ENCODE data around the gene UNC45A.
A peak's percentile ranks its signal among the peaks of the same experiment; 100 is the strongest.

The UNC45A gene

GRCh38 chr15:90954712-90955623, 19.9 kb downstream of the UNC45A start, which contains the start of gene RCCD1:
Gene RCCD1 (plus strand): TSS chr15:90954884. CDS start chr15:90956735, 1,851 bp downstream.
- CTCF ChIA-PET = interaction anchor here (0.7 to 23.2 kb wide), 16 partner anchors 8 to 318 kb away, joined by 3 to 447 read pairs (median 14); partner anchors contain the start of genes HDDC3, MAN2A2 and UNC45A
- peak; percentile 99 for DNase-seq (ENCODE audit: extremely low spot score)
- no peak for TF ChIP-seq CTCF (IDR thresholded peaks at IDR 0.05; ENCODE audit: control extremely low read depth, extremely low read depth, low read depth, missing control alignments)
- POLR2A ChIA-PET = interaction anchor here (0.5 to 1.4 kb wide), 3 partner anchors 9 to 31 kb away, joined by 3 to 8 read pairs (median 4); partner anchors contain the start of gene UNC45A

- peak; percentile 10 for DNase-seq (ENCODE audit: extremely low spot score)
- CTCF ChIA-PET = interaction anchor here (1.0 to 23.2 kb wide), 38 partner anchors 9 to 635 kb away, joined by 3 to 447 read pairs (median 5); partner anchors contain the start of genes HDDC3, MAN2A2, UNC45A and VPS33B
- no peak for TF ChIP-seq CTCF (IDR thresholded peaks at IDR 0.05; ENCODE audit: control extremely low read depth, extremely low read depth, low read depth, missing control alignments)
- POLR2A ChIA-PET = interaction anchor here (0.8 kb wide), 1 partner anchor 66 kb away, joined by 5 read pairs; no protein-coding TSS in a partner anchor
These were observed 20.7 kb downstream of the UNC45A start for GRCh38 chr15:90955624-90956273.

DNA sequence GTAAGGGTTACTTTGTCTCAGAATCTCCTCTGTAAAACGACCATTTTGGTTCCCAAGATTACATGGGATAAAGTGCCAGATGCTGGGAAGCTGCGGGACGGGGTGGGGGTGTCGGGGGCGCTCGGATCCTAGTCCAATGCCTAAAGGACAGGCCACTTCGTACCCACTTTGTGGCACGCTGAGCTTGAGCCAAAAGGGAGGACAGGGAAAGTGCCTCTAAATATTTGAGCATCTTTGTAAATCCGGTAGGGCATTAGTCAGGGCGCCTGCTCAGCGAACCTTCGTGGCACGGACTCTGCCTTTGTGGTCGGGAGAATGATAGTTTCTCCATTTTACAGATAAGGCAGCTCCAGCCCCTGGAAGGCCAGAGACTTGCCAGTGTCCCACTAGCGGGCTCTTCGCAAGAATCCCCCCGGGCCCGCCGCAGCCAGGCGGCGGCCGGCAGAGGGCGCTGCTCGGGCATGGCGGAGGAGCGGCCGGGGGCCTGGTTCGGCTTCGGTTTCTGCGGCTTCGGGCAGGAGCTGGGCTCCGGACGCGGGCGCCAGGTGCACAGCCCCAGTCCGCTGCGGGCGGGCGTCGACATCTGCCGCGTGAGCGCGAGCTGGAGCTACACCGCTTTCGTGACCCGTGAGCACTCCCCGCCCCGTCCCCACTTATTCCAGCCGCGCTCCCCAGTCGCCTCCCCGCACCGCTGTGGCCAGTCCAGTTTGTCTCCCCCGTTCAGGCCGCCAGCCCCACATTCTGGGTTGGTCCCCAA, 21.4 kb downstream of the UNC45A start:
- DNase-seq (ENCODE audit: extremely low spot score) = peak; percentile 84
- POLR2A ChIA-PET = interaction anchor here (0.8 kb wide), 1 partner anchor 65 kb away, joined by 5 read pairs; no protein-coding TSS in a partner anchor
- peak; percentile 97 for TF ChIP-seq CTCF (IDR thresholded peaks at IDR 0.05; ENCODE audit: control extremely low read depth, extremely low read depth, low read depth, missing control alignments)
- CTCF ChIA-PET = interaction anchor here (0.6 to 23.2 kb wide), 43 partner anchors 9 to 723 kb away, joined by 3 to 447 read pairs (median 5); partner anchors contain the start of genes CIB1, GDPGP1, HDDC3 and MAN2A2

DNA sequence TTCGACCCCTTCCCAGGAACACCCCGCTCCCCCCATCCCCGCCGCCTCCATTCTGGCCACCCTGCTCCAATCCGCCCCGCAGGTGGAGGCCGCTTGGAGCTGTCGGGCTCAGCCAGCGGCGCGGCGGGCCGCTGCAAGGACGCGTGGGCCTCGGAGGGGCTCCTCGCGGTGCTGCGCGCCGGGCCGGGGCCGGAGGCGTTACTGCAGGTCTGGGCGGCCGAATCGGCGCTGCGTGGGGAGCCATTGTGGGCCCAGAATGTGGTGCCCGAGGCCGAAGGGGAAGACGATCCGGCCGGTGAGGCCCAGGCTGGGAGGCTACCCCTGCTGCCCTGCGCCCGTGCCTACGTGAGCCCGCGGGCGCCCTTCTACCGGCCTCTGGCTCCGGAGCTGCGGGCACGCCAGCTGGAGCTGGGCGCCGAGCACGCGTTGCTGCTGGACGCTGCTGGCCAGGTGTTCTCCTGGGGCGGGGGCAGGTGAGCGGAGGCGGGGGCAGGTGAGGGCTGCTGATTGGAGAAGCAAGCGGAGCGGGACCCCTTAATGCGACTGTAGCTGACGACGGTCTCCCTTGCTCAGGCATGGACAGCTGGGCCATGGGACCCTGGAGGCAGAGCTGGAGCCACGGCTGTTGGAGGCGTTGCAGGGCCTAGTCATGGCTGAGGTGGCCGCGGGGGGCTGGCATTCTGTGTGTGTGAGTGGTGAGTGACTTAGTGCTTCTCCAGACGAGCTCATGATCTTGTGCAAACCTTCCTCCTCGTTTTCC, 22.1 kb downstream of the UNC45A start:
- TF ChIP-seq CTCF (IDR thresholded peaks at IDR 0.05; ENCODE audit: control extremely low read depth, extremely low read depth, low read depth, missing control alignments) = no peak
- CTCF ChIA-PET = interaction anchor here (0.6 to 23.2 kb wide), 43 partner anchors 10 to 724 kb away, joined by 3 to 447 read pairs (median 5); partner anchors contain the start of genes CIB1, GDPGP1, HDDC3 and MAN2A2
- POLR2A ChIA-PET = interaction anchor here (0.6 to 1.6 kb wide), 2 partner anchors 15 to 22 kb away, joined by 3 to 8 read pairs; partner anchors contain the start of gene UNC45A
- DNase-seq (ENCODE audit: extremely low spot score) = no peak

- no peak for TF ChIP-seq CTCF (IDR thresholded peaks at IDR 0.05; ENCODE audit: control extremely low read depth, extremely low read depth, low read depth, missing control alignments)
- CTCF ChIA-PET = interaction anchor here (0.8 to 23.2 kb wide), 16 partner anchors 11 to 724 kb away, joined by 3 to 447 read pairs (median 10); partner anchors contain the start of genes CIB1, GDPGP1, HDDC3 and UNC45A
- POLR2A ChIA-PET = interaction anchor here (0.6 to 1.6 kb wide), 2 partner anchors 14 to 23 kb away, joined by 3 to 8 read pairs; partner anchors contain the start of gene UNC45A
- DNase-seq (ENCODE audit: extremely low spot score) = no peak
These were observed 22.7 kb downstream of the UNC45A start for GRCh38 chr15:90957791-90958190.

Data from GM10248 (cell line).